GF-D8 (cell line): ENCODE measurements around the gene CLEC18A.
"Not testable (repeated sequence)": the region's sequence is repeated elsewhere in the genome, so short reads cannot be mapped to it uniquely, and the experiment has no call there.

Source experiments
- DNase-seq: peaks from one replicate; lab custom pipeline; 2025; lab: John Stamatoyannopoulos, UW

CLEC18A gene

GRCh38 chr16:69951017-69951671 lies at the start of gene CLEC18A:
TSS of gene CLEC18A (plus strand) at chr16:69951334. CDS start at chr16:69951367, 33 bp downstream.
- DNase-seq: not testable (repeated sequence)

GRCh38 chr16:69903865-69904415 lies 47.2 kb upstream of the CLEC18A start:
- no peak for DNase-seq

GRCh38 chr16:69904495-69905170 lies 46.5 kb upstream of the CLEC18A start:
- no peak for DNase-seq

- DNase-seq: no peak
Measured at GRCh38 chr16:69905171-69905555, 46.0 kb upstream of the CLEC18A start.

- DNase-seq: no peak
Measured at GRCh38 chr16:69906838-69907401, 44.2 kb upstream of the CLEC18A start.

- DNase-seq: no peak
Measured at GRCh38 chr16:69909043-69909442, 42.1 kb upstream of the CLEC18A start.

- no peak for DNase-seq
Measured at GRCh38 chr16:69909760-69910159, 41.4 kb upstream of the CLEC18A start.

- no peak for DNase-seq
Measured at GRCh38 chr16:69910964-69911363, 40.2 kb upstream of the CLEC18A start.

GRCh38 chr16:69916462-69916861 lies 34.7 kb upstream of the CLEC18A start:
- no peak for DNase-seq

GRCh38 chr16:69917311-69917710 lies 33.8 kb upstream of the CLEC18A start:
- DNase-seq: no peak

- DNase-seq: no peak
Measured at GRCh38 chr16:69917739-69918138, 33.4 kb upstream of the CLEC18A start.

- no peak for DNase-seq
Measured at GRCh38 chr16:69918241-69918640, 32.9 kb upstream of the CLEC18A start.

- no peak for DNase-seq
Measured at GRCh38 chr16:69921127-69921526, 30.0 kb upstream of the CLEC18A start.

GRCh38 chr16:69922200-69922599 lies 28.9 kb upstream of the CLEC18A start:
- no peak for DNase-seq

- DNase-seq: no peak
Measured at GRCh38 chr16:69924041-69924775, 26.9 kb upstream of the CLEC18A start.

GRCh38 chr16:69924777-69925191 lies 26.4 kb upstream of the CLEC18A start:
- DNase-seq: no peak

GRCh38 chr16:69925311-69925710 lies 25.8 kb upstream of the CLEC18A start:
- no peak for DNase-seq

GRCh38 chr16:69926241-69926640 lies 24.9 kb upstream of the CLEC18A start:
- DNase-seq: no peak

- no peak for DNase-seq
Measured at GRCh38 chr16:69927056-69927757, 23.9 kb upstream of the CLEC18A start.

- DNase-seq: no peak
Measured at GRCh38 chr16:69928856-69929400, 22.2 kb upstream of the CLEC18A start.

GRCh38 chr16:69929480-69929879 lies 21.7 kb upstream of the CLEC18A start:
- no peak for DNase-seq
